Right lobe of liver (tissue), 6 donors: ENCODE data around the gene ARHGAP21. TPM values are rescaled to one million over a fixed set of nuclear protein-coding genes. Genes with fewer than 3 reads are reported as not detected.

Source experiments
- ATAC-seq, 4 donors: fragments of 200-7000 bp; cut with Tn5 transposase; one replicate each; pipeline ENCODE4 v1.9.1; 2020; ENCODE audit warnings: mild to moderate bottlenecking in 4 of 4, moderate library complexity in 4 of 4
- DNase-seq, 3 donors: peaks; one replicate each; pipeline ENCODE4 v3.0.0-alpha.2; 2020
- H3K27ac ChIP-seq, 3 donors: fragments of 200-600 bp; one replicate each; pipeline ENCODE4 v1.8.0; 2022
- H3K27me3 ChIP-seq, 2 donors: fragments of 200-600 bp; one replicate each; pipeline ENCODE4 v1.8.0; 2022
- H3K36me3 ChIP-seq, 4 donors: fragments of 200-600 bp; sonication (generic) in 1 of 4; one replicate each; pipeline versions ENCODE4 v1.5.1 to v1.8.0; 2017 to 2022; ENCODE audit warnings: control low read depth in 1 of 4
- H3K4me1 ChIP-seq, 4 donors: fragments of 200-600 bp; sonication (generic) in 1 of 4; one replicate each; pipeline versions ENCODE4 v1.5.1 to v1.8.0; 2017 to 2022; ENCODE audit warnings: control low read depth in 1 of 4
- H3K4me3 ChIP-seq, 3 donors: fragments of 200-600 bp; one replicate each; pipeline ENCODE4 v1.8.0; 2022
- H3K9me3 ChIP-seq, 4 donors: fragments of 200-600 bp; sonication (generic) in 1 of 4; one replicate each; pipeline versions ENCODE4 v1.5.1 to v1.8.0; 2017 to 2022; ENCODE audit warnings: control low read depth in 1 of 4
- CTCF ChIP-seq, 4 donors: fragments of 200-600 bp in 3 of 4; fragments of 450-650 bp in 1 of 4; IDR thresholded peaks; one replicate each; pipeline versions ENCODE4 v1.5.1 to v1.8.0; 2016 to 2022; ENCODE audit warnings: antibody characterized with exemption in 4 of 4, mild to moderate bottlenecking in 2 of 4
- POLR2A ChIP-seq: fragments of 450-650 bp; IDR thresholded peaks from one replicate; pipeline ENCODE4 v1.6.1; 2017; ENCODE audit warnings: antibody characterized with exemption, mild to moderate bottlenecking
- WGBS: methylation state at CpG from one replicate; pipeline ENCODE4 v1.1.6; 2018; ENCODE audit warnings: low coverage, low lambda C conversion rate; ENCODE audit not compliant: insufficient coverage; ENCODE audit errors: missing lambda C conversion rate; 5-methylcytosine and 5-hydroxymethylcytosine counted together
- intact Hi-C, 2 donors: fragments of 100-400 bp; cut with DNase I; formaldehyde crosslinking; loops; one replicate each; pipeline versions ENCODE4 v1.11.2 to v1.14.1; 2022
- total RNA-seq, 6 experiments: library from RNA; depleted of rRNA in 2 of 6; stranded (reverse); fragments of >200 nt in 2 of 6; fragmentation: NEBNext Ultra II Directional in 3 of 6; extraction: Animal tissue kit (Norgen Biotek cat#: 25700) in 3 of 6; gene quantifications; one replicate each; pipeline versions ENCODE4 v1.1.0 to v1.2.4, GENCODE V29; 2016 to 2023
- donor health status: DM: no; HTN: yes; CAD: no.
- donor health status: DM: no; HTN: no; CAD: no.
- donor health status: DM: no; HTN: no; CAD: no.
- donor health status: DM: no; HTN: yes; CAD: no.
- donor health status: DM: no; HTN: yes; CAD: no.

Gene ARHGAP21
- total RNA-seq, 6 experiments from 2014 or later, result 27.6 to 47.1 (median 31.0) TPM

- ATAC-seq (no peak), DNase-seq (no peak)
- Histone ChIP-seq H3K4me3 (no peak overlapping the region), H3K27me3 (no peaks in the 10 kb centered on the region), H3K27ac (no peak overlapping the region), H3K4me1 (no peaks in the 10 kb centered on the region), H3K9me3 (no peaks in the 10 kb centered on the region), H3K36me3 (no peaks in the 10 kb centered on the region)
- WGBS, result 56% methylated on average over 3 of the region's 4 CpGs
- intact Hi-C loops, result no loop called here
- TF ChIP-seq POLR2A (no peak), CTCF (IDR thresholded peaks at IDR 0.05) (no peak)
Measured at GRCh38 chr10:24568042-24568441, 155.6 kb downstream of the ARHGAP21 start.

GRCh38 chr10:24561453-24561852 is 162.2 kb downstream of the ARHGAP21 start:
- intact Hi-C loops, result no loop called here
- ATAC-seq, result no peak
- Histone ChIP-seq H3K27me3 (no peaks in the 10 kb centered on the region), H3K9me3 (no peaks in the 10 kb centered on the region), H3K4me1 (no peaks in the 10 kb centered on the region), H3K27ac (no peak overlapping the region), H3K4me3 (no peak overlapping the region), H3K36me3 (no peaks in the 10 kb centered on the region)
- TF ChIP-seq CTCF (IDR thresholded peaks at IDR 0.05) (no peak), POLR2A (no peak)
- 72% methylated on average over 3 of the region's 3 CpGs for WGBS
- no peak for DNase-seq

GRCh38 chr10:24556750-24557742 is 166.6 kb downstream of the ARHGAP21 start:
- no peak for DNase-seq
- no peaks in the 10 kb centered on the region for H3K9me3 ChIP-seq
- no peaks in the 10 kb centered on the region for H3K36me3 ChIP-seq
- intact Hi-C loops, result no loop called here
- H3K27me3 ChIP-seq, result no peaks in the 10 kb centered on the region
- no peak overlapping the region for H3K4me3 ChIP-seq
- ATAC-seq, result peak; percentile 51 to 69 (median 58)
- TF ChIP-seq POLR2A, result no peak
- TF ChIP-seq CTCF (IDR thresholded peaks at IDR 0.05), result peak; percentile 60 to 71 (median 69)
- 40% methylated on average over 22 of the region's 24 CpGs for WGBS
- H3K27ac ChIP-seq, result no peak overlapping the region
- no peaks in the 10 kb centered on the region for H3K4me1 ChIP-seq

GRCh38 chr10:24556126-24556749 is 167.4 kb downstream of the ARHGAP21 start:
- intact Hi-C loops, result no loop called here
- no peaks in the 10 kb centered on the region for H3K4me1 ChIP-seq
- H3K27ac ChIP-seq, result no peak overlapping the region
- no peaks in the 10 kb centered on the region for H3K9me3 ChIP-seq
- H3K36me3 ChIP-seq, result no peaks in the 10 kb centered on the region
- TF ChIP-seq POLR2A, result no peak
- TF ChIP-seq CTCF (IDR thresholded peaks at IDR 0.05), result no peak
- DNase-seq (no peak), ATAC-seq (no peak)
- H3K27me3 ChIP-seq, result no peaks in the 10 kb centered on the region
- WGBS, result no CpG with 5 or more reads among the region's 4 CpGs
- no peak overlapping the region for H3K4me3 ChIP-seq
